HEK293 (cell line): ENCODE data around the gene SIRPA.

ENCODE experiments used
- CTCF ChIA-PET: fragments of 350-600 bp; formaldehyde crosslinking; extraction: SDS; loops from one replicate; lab custom pipeline; 2021; ENCODE audit warnings: antibody characterized with exemption; lab: Yijun Ruan, JAX
- POLR2A ChIA-PET: fragments of 300-600 bp; formaldehyde crosslinking; extraction: SDS; loops from one replicate; lab custom pipeline; 2020; ENCODE audit warnings: antibody characterized with exemption, inconsistent platforms; lab: Yijun Ruan, JAX
- H3K27ac ChIP-seq: fragments of 200-500 bp; sonication (Bioruptor generic); 2 replicates; pipeline ENCODE4 v1.5.1; 2014; ENCODE audit warnings: low read depth, low read length, control low read depth, inconsistent platforms; ENCODE audit errors: extremely low read depth
- H3K36me3 ChIP-seq, 2 experiments: fragments of 200-500 bp in 1 of 2; sonication (Bioruptor generic) in 1 of 2; 1 replicate in 1 of 2; 2 replicates in 1 of 2; pipeline ENCODE4 v1.5.1; 2014 to 2017; ENCODE audit warnings: inconsistent platforms in 2 of 2, low read length in 2 of 2; ENCODE audit not compliant: control insufficient read depth in 2 of 2, insufficient read depth in 1 of 2
- H3K4me1 ChIP-seq: fragments of 200-500 bp; sonication (Bioruptor generic); 2 replicates; pipeline ENCODE4 v1.5.1; 2014; ENCODE audit warnings: mild to moderate bottlenecking, low read length, inconsistent platforms; ENCODE audit not compliant: control insufficient read depth, insufficient read depth
- H3K4me3 ChIP-seq: 2 replicates; pipeline ENCODE4 v1.5.1; 2011; ENCODE audit warnings: low read depth, mild to moderate bottlenecking, control low read depth, low read length, moderate library complexity
- H3K9me3 ChIP-seq: fragments of 200-500 bp; sonication (Bioruptor generic); 2 replicates; pipeline ENCODE4 v1.5.1; 2014; ENCODE audit warnings: low read depth, low read length, inconsistent platforms; ENCODE audit not compliant: control insufficient read depth, insufficient read depth
- BCL11A ChIP-seq: fragments of 450-650 bp; formaldehyde crosslinking; IDR thresholded peaks from 2 replicates; pipeline ENCODE4 v1.5.1; 2016; ENCODE audit warnings: low read depth, missing biosample characterization, missing genetic modification characterization
- BCL11B ChIP-seq: fragments of 450-650 bp; formaldehyde crosslinking; IDR thresholded peaks from 2 replicates; pipeline ENCODE4 v1.5.1; 2016; ENCODE audit warnings: low read depth, missing biosample characterization, missing genetic modification characterization
- GLIS1 ChIP-seq: fragments of 450-650 bp; formaldehyde crosslinking; IDR thresholded peaks from 2 replicates; pipeline ENCODE4 v1.5.1; 2016; ENCODE audit warnings: missing biosample characterization, missing genetic modification characterization
- HOXD13 ChIP-seq: sonication (generic); formaldehyde crosslinking; IDR thresholded peaks from 2 replicates; pipeline ENCODE4 v1.8.0; 2022; ENCODE audit warnings: missing genetic modification reagents, borderline replicate concordance
- KLF16 ChIP-seq: fragments of 450-650 bp; formaldehyde crosslinking; IDR thresholded peaks from 2 replicates; pipeline ENCODE4 v1.5.1; 2017; ENCODE audit warnings: missing biosample characterization, missing genetic modification characterization
- MEIS1 ChIP-seq: sonication (generic); formaldehyde crosslinking; IDR thresholded peaks from 2 replicates; pipeline ENCODE4 v1.8.1; 2022; ENCODE audit warnings: missing genetic modification reagents, mild to moderate bottlenecking, borderline replicate concordance
- MYNN ChIP-seq: fragments of 450-650 bp; formaldehyde crosslinking; IDR thresholded peaks from 2 replicates; pipeline ENCODE4 v1.5.1; 2016; ENCODE audit warnings: missing biosample characterization, missing genetic modification characterization, borderline replicate concordance
- RBAK ChIP-seq: fragments of 450-650 bp; formaldehyde crosslinking; IDR thresholded peaks from 2 replicates; pipeline ENCODE4 v1.5.1; 2016; ENCODE audit warnings: missing biosample characterization, missing genetic modification characterization
- SCRT1 ChIP-seq: fragments of 450-650 bp; formaldehyde crosslinking; IDR thresholded peaks from 2 replicates; pipeline ENCODE4 v1.5.1; 2016; ENCODE audit warnings: missing biosample characterization, missing genetic modification characterization, borderline replicate concordance
- YY1 ChIP-seq: fragments of 450-650 bp; formaldehyde crosslinking; IDR thresholded peaks from 2 replicates; pipeline ENCODE4 v1.5.1; 2018; ENCODE audit warnings: missing biosample characterization, missing genetic modification characterization
- ZBTB1 ChIP-seq: fragments of 450-650 bp; formaldehyde crosslinking; IDR thresholded peaks from 2 replicates; pipeline ENCODE4 v1.5.1; 2016; ENCODE audit warnings: missing biosample characterization, missing genetic modification characterization
- ZFHX2 ChIP-seq: fragments of 450-650 bp; formaldehyde crosslinking; conservative IDR thresholded peaks from 2 replicates; pipeline ENCODE4 v1.5.1; 2016; ENCODE audit warnings: missing biosample characterization, missing genetic modification characterization
- ZFP3 ChIP-seq: fragments of 450-650 bp; formaldehyde crosslinking; IDR thresholded peaks from 2 replicates; pipeline ENCODE4 v1.5.1; 2016; ENCODE audit warnings: low read depth, missing biosample characterization, missing genetic modification characterization
- ZFP69B ChIP-seq: fragments of 450-650 bp; formaldehyde crosslinking; IDR thresholded peaks from 2 replicates; pipeline ENCODE4 v1.5.1; 2016; ENCODE audit warnings: missing biosample characterization, missing genetic modification characterization
- ZNF157 ChIP-seq: fragments of 450-650 bp; formaldehyde crosslinking; IDR thresholded peaks from 2 replicates; pipeline ENCODE4 v1.5.1; 2016; ENCODE audit warnings: missing biosample characterization, missing genetic modification characterization
- ZNF274 ChIP-seq, 2 experiments: fragments of 200-500 bp in 1 of 2; fragments of 450-650 bp in 1 of 2; sonication (Bioruptor generic) in 1 of 2; formaldehyde crosslinking in 1 of 2; IDR thresholded peaks; 2 replicates each; pipeline versions ENCODE4 v1.5.1 to v1.6.1; 2014 to 2016; ENCODE audit warnings: borderline replicate concordance in 1 of 2, inconsistent platforms in 1 of 2, low read length in 1 of 2, missing biosample characterization in 1 of 2, missing genetic modification characterization in 1 of 2
- ZNF416 ChIP-seq: fragments of 450-650 bp; formaldehyde crosslinking; IDR thresholded peaks from 2 replicates; pipeline ENCODE4 v1.5.1; 2016; ENCODE audit warnings: missing biosample characterization, missing genetic modification characterization
- ZNF514 ChIP-seq: fragments of 450-650 bp; formaldehyde crosslinking; IDR thresholded peaks from 2 replicates; pipeline ENCODE4 v1.5.1; 2016; ENCODE audit warnings: missing biosample characterization, missing genetic modification characterization
- ZNF658 ChIP-seq: fragments of 450-650 bp; formaldehyde crosslinking; IDR thresholded peaks from 2 replicates; pipeline ENCODE4; 2016; ENCODE audit warnings: missing biosample characterization, missing genetic modification characterization
- ZNF76 ChIP-seq: fragments of 450-650 bp; formaldehyde crosslinking; IDR thresholded peaks from 2 replicates; pipeline ENCODE4; 2016; ENCODE audit warnings: low read depth, missing biosample characterization, missing genetic modification characterization, borderline replicate concordance
- ZNF785 ChIP-seq: fragments of 450-650 bp; formaldehyde crosslinking; IDR thresholded peaks from 2 replicates; pipeline ENCODE4 v1.5.1; 2016; ENCODE audit warnings: missing biosample characterization, missing genetic modification characterization
- ZNF791 ChIP-seq: fragments of 450-650 bp; formaldehyde crosslinking; IDR thresholded peaks from 2 replicates; pipeline ENCODE4 v1.5.1; 2016; ENCODE audit warnings: missing biosample characterization, missing genetic modification characterization
- TF ChIP-seq, protein P1 (sequence below): fragments of 450-650 bp; formaldehyde crosslinking; IDR thresholded peaks from 2 replicates; pipeline ENCODE4 v1.5.1; 2016; ENCODE audit warnings: missing biosample characterization, missing genetic modification characterization
- TF ChIP-seq, protein P2 (sequence below): fragments of 450-650 bp; formaldehyde crosslinking; IDR thresholded peaks from 2 replicates; pipeline ENCODE4 v1.5.1; 2016; ENCODE audit warnings: missing biosample characterization, missing genetic modification characterization
- TF ChIP-seq, protein P3 (sequence below): sonication (generic); formaldehyde crosslinking; IDR thresholded peaks from 2 replicates; pipeline ENCODE4 v1.8.1; 2022; ENCODE audit warnings: mild to moderate bottlenecking, moderate library complexity, missing genetic modification reagents
- TF ChIP-seq, protein P4 (sequence below): fragments of 450-650 bp; formaldehyde crosslinking; IDR thresholded peaks from 2 replicates; pipeline ENCODE4 v1.5.1; 2016; ENCODE audit warnings: missing biosample characterization, missing genetic modification characterization

SIRPA gene

DNA sequence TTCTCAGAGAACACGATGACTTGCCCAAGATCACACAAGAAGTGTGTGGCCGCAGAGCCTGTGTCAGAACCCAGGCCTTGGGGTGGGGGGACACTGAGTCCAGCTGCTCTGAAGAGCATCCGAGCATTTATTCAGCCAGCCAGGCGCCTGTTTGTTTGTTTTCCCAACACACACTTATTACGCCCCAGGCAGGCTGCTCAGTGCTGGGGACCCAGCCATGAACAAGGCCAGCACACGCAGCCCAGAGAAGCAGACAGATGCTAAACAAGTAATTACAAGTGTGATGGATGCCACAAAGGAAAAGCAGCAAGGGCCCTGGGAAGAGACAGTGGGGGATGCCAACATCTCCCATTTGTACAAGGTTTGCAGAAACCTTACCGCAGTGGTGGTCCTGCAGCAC, 19.4 kb upstream of the SIRPA start:
- Histone ChIP-seq H3K27ac (no peak overlapping the region), H3K4me3 (no peak overlapping the region), H3K36me3 (no peaks in the 10 kb centered on the region), H3K4me1 (0 out of 2 replicates have a peak, but pooled peaks cover 5% of the 10 kb centered on the region), H3K9me3 (no peaks in the 10 kb centered on the region)
- ChIA-PET POLR2A (no interaction called here), CTCF (no interaction called here)
- TF ChIP-seq ZNF514 (tag by site-specific recombination) (no peak), ZNF785 (no peak), ZFP69B (tag by site-specific recombination) (no peak), ZFP3 (tag by site-specific recombination) (no peak), ZFHX2 (no peak), ZBTB1 (tag by site-specific recombination) (no peak), KLF16 (tag by site-specific recombination) (no peak)
- TF ChIP-seq, protein P1, sequence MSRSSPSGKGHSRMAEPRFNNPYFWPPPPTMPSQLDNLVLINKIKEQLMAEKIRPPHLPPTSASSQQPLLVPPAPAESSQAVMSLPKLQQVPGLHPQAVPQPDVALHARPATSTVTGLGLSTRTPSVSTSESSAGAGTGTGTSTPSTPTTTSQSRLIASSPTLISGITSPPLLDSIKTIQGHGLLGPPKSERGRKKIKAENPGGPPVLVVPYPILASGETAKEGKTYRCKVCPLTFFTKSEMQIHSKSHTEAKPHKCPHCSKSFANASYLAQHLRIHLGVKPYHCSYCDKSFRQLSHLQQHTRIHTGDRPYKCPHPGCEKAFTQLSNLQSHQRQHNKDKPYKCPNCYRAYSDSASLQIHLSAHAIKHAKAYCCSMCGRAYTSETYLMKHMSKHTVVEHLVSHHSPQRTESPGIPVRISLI (tag by site-specific recombination), result no peak
- TF ChIP-seq, protein P2, sequence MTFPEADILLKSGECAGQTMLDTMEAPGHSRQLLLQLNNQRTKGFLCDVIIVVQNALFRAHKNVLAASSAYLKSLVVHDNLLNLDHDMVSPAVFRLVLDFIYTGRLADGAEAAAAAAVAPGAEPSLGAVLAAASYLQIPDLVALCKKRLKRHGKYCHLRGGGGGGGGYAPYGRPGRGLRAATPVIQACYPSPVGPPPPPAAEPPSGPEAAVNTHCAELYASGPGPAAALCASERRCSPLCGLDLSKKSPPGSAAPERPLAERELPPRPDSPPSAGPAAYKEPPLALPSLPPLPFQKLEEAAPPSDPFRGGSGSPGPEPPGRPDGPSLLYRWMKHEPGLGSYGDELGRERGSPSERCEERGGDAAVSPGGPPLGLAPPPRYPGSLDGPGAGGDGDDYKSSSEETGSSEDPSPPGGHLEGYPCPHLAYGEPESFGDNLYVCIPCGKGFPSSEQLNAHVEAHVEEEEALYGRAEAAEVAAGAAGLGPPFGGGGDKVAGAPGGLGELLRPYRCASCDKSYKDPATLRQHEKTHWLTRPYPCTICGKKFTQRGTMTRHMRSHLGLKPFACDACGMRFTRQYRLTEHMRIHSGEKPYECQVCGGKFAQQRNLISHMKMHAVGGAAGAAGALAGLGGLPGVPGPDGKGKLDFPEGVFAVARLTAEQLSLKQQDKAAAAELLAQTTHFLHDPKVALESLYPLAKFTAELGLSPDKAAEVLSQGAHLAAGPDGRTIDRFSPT, result no peak

DNA sequence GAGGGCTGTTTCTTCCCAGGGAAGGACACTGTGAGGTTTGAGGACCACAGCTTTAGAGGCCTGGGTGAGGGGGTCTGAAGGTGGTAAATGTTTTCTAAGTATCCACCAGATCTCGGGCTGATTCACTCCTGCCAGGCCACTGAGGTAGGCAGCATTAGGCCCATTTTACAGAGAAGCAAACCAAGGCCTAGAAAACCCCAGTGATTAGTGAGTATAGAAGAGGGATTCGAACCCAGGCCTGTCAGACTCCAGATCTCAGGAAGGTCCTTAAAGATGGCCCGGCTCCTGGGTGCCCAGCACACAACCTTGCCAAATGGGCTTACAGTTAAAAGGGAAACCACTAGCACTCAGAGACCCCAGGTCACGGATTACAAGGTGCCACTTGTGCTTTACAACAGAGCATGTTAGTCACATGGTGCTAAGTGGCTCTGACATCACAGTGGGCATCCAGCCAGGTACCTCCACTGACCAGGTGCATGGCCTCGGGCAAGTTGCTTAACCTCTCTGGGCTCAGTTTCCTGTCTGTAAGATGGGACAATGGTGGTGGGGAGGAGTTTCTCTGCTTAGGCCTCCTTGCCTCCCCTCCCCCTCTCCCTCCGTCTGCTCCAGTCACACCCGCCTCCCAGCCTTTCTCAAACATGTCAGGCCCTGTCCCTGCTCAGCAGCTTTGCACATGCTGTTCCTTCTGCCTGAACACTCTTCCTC, 18.8 kb upstream of the SIRPA start:
- no peak overlapping the region for H3K4me3 ChIP-seq
- no peaks in the 10 kb centered on the region for H3K36me3 ChIP-seq
- no peak overlapping the region for H3K27ac ChIP-seq
- 0 out of 2 replicates have a peak, but pooled peaks cover 5% of the 10 kb centered on the region for H3K4me1 ChIP-seq
- CTCF ChIA-PET, result no interaction called here
- H3K9me3 ChIP-seq, result no peaks in the 10 kb centered on the region
- POLR2A ChIA-PET, result no interaction called here
- TF ChIP-seq BCL11A (tag by site-specific recombination) (peak; percentile 69; the same call in 1 of the 2 replicates), MEIS1 (CRISPR knock-in tag) (no peak), GLIS1 (tag by site-specific recombination) (0 out of 2 replicates have a peak, but pooled peaks have one; percentile 7)
- TF ChIP-seq, all 188 proteins: peak for 2

DNA sequence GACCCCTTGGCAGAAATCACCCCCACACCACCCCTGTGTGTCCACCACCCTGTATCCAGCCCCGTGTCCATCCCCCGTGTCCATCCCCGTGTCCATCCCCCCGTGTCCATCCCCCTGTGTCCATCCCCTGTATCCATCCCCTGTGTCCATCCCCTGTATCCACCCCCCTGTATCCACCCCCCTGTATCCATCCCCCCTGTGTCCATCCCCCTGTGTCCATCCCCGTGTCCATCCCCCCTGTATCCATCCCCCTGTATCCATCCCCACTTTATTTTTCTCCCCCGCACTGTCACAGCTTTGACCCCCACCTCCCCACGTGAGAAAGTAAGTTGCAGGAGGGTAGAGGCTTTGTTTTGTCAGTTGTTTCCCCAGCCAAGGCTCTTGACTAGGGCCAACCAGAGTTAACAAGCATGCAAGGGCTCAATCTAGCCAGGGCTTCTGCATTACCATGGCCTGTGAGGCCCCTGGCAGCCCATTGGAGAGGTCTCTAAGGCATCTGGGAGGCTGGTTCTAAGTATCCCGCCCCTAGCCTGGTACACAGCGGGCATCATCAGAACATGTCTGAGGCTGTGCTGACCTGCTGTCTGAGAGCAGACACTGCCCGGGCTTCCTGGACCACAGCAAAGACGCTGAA, 18.1 kb upstream of the SIRPA start:
- POLR2A ChIA-PET, result no interaction called here
- Histone ChIP-seq H3K9me3 (no peaks in the 10 kb centered on the region), H3K4me1 (0 out of 2 replicates have a peak, but pooled peaks cover 5% of the 10 kb centered on the region), H3K4me3 (no peak overlapping the region), H3K36me3 (no peaks in the 10 kb centered on the region), H3K27ac (no peak overlapping the region)
- CTCF ChIA-PET, result interaction anchor here (0.6 kb wide), 1 partner anchor 401 kb away, joined by 3 read pairs; no protein-coding TSS in a partner anchor
- TF ChIP-seq, protein P3, sequence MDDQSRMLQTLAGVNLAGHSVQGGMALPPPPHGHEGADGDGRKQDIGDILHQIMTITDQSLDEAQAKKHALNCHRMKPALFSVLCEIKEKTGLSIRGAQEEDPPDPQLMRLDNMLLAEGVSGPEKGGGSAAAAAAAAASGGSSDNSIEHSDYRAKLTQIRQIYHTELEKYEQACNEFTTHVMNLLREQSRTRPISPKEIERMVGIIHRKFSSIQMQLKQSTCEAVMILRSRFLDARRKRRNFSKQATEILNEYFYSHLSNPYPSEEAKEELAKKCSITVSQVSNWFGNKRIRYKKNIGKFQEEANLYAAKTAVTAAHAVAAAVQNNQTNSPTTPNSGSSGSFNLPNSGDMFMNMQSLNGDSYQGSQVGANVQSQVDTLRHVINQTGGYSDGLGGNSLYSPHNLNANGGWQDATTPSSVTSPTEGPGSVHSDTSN (CRISPR knock-in tag), result no peak
- no peak for TF ChIP-seq ZNF76 (tag by site-specific recombination)
- no peak for TF ChIP-seq ZNF274 (IDR thresholded peaks at IDR 0.05; ENCODE audit: low read length)
- no peak for TF ChIP-seq ZNF274 (tag by site-specific recombination; IDR thresholded peaks at IDR 0.05; ENCODE audit: borderline replicate concordance)
- no peak for TF ChIP-seq HOXD13
- TF ChIP-seq ZNF157, result no peak
- TF ChIP-seq, protein P4, sequence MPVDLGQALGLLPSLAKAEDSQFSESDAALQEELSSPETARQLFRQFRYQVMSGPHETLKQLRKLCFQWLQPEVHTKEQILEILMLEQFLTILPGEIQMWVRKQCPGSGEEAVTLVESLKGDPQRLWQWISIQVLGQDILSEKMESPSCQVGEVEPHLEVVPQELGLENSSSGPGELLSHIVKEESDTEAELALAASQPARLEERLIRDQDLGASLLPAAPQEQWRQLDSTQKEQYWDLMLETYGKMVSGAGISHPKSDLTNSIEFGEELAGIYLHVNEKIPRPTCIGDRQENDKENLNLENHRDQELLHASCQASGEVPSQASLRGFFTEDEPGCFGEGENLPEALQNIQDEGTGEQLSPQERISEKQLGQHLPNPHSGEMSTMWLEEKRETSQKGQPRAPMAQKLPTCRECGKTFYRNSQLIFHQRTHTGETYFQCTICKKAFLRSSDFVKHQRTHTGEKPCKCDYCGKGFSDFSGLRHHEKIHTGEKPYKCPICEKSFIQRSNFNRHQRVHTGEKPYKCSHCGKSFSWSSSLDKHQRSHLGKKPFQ (tag by site-specific recombination), result no peak
- TF ChIP-seq RBAK (tag by site-specific recombination), result no peak
- no peak for TF ChIP-seq ZNF791 (tag by site-specific recombination)
- no peak for TF ChIP-seq ZNF416
- TF ChIP-seq SCRT1 (tag by site-specific recombination), result no peak
- TF ChIP-seq YY1, result no peak
- TF ChIP-seq BCL11B (tag by site-specific recombination), result no peak
- no peak for TF ChIP-seq ZNF658 (tag by site-specific recombination)
- TF ChIP-seq MYNN (tag by site-specific recombination), result no peak
